ENCODE data around the gene GORASP2. TPM values are rescaled to one million over a fixed set of nuclear protein-coding genes. Genes with fewer than 3 reads are reported as not detected.
A peak's percentile ranks its signal among the peaks of the same experiment; 100 is the strongest.

Gene GORASP2
- total and polyA plus RNA-seq, 2 donors from 2014 or later = 40.4 to 70.4 TPM

DNA sequence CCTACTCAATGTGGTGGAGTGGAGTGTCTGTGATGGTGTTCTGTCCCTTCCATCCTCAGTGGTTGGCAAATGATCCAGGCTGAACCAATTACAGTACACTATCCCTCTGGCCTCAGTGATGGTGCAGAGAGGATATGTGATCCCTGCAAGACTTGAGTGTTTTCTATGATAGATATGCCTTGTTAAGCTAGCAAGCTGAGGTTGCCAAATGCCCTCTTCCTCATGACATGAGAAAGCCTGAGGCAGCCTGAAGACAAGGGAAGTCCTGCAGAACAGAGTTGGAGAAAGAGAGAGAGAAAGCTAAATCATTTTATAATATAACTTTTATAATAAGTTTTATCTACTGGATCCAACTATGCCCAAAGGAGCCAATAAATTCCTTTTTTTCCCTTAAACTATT lies 41.6 kb upstream of the GORASP2 start:
- FAIRE-seq = no peak

DNA sequence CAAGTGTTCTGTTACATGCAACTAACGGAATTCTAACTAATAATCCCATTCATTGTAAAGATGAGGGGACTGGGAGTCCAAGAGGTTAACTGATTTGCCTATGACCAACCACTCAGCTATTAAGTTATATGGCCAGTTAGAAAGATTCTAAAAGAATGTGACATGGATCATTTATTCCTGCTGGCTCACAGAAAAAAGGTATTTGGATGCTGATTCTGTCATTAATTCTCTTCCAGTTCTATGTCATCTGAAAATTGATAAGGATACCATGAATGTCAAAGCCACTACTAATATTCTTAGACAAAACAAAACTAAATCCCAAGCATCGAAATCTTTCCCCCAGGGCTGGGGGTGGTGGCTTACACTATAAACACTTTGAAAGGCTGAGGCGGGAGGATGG lies 41.2 kb upstream of the GORASP2 start:
- no peak for DNase-seq
- intact Hi-C loops (cut with DNase I) = no loop called here
- FAIRE-seq = no peak

More for the DNA sequence above, 41.6 kb upstream of the GORASP2 start:
- Histone ChIP-seq H3K36me3 (ENCODE audit: control insufficient read depth in 2 of 3, insufficient read depth in 3 of 3, low read length in 3 of 3) (no peaks in the 10 kb centered on the region), H3K9ac (ENCODE audit: low read length in 3 of 3) (no peak overlapping the region), H3K4me3 (ENCODE audit: low read length in 3 of 3) (no peak overlapping the region), H3K9me3 (ENCODE audit: control insufficient read depth in 2 of 3, insufficient read depth in 1 of 3, low read length in 3 of 3) (no peaks in the 10 kb centered on the region), H3K27ac (ENCODE audit: low read depth in 2 of 2, low read length in 2 of 2) (no peak overlapping the region), H3K27me3 (ENCODE audit: control insufficient read depth, insufficient read depth, low read length) (no peaks in the 10 kb centered on the region), H3K4me1 (ENCODE audit: control insufficient read depth in 2 of 3, insufficient read depth in 2 of 3, low read depth in 1 of 3, low read length in 3 of 3) (no peaks in the 10 kb centered on the region)
- no peak for DNase-seq
- TF ChIP-seq, protein P1, sequence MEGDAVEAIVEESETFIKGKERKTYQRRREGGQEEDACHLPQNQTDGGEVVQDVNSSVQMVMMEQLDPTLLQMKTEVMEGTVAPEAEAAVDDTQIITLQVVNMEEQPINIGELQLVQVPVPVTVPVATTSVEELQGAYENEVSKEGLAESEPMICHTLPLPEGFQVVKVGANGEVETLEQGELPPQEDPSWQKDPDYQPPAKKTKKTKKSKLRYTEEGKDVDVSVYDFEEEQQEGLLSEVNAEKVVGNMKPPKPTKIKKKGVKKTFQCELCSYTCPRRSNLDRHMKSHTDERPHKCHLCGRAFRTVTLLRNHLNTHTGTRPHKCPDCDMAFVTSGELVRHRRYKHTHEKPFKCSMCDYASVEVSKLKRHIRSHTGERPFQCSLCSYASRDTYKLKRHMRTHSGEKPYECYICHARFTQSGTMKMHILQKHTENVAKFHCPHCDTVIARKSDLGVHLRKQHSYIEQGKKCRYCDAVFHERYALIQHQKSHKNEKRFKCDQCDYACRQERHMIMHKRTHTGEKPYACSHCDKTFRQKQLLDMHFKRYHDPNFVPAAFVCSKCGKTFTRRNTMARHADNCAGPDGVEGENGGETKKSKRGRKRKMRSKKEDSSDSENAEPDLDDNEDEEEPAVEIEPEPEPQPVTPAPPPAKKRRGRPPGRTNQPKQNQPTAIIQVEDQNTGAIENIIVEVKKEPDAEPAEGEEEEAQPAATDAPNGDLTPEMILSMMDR (IDR thresholded peaks at IDR 0.05; ENCODE audit: borderline replicate concordance, extremely low read depth, insufficient read depth) = no peak
- intact Hi-C loops (cut with DNase I) = no loop called here

DNA sequence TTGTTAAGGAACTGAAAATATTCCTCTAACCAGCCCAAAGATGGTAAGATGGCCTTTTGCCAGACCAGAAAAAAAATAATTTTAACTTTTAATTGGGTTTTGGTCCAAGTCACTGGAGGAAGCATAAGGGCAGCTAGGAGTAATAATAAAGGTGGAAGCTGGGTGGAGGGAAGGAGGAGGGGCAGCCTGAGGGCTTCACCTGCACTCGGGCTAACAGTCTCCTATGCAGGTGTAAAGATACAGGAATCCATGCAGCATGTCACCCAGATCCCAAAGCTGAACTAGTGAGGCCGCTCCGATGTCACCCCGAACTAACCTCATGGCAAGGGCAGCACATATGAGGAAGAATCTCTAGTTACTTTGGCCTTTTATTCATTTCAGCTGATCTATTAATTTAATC lies 37.2 kb upstream of the GORASP2 start:
- H3K36me3 ChIP-seq (ENCODE audit: control insufficient read depth in 2 of 3, insufficient read depth in 3 of 3, low read length in 3 of 3) = no peaks in the 10 kb centered on the region
- no peak overlapping the region for H3K4me3 ChIP-seq (ENCODE audit: low read length in 3 of 3)
- TF ChIP-seq, protein P1 (IDR thresholded peaks at IDR 0.05; ENCODE audit: borderline replicate concordance, extremely low read depth, insufficient read depth) = no peak
- H3K9ac ChIP-seq (ENCODE audit: low read length in 3 of 3) = no peak overlapping the region
- no peaks in the 10 kb centered on the region for H3K27me3 ChIP-seq (ENCODE audit: control insufficient read depth, insufficient read depth, low read length)
- no peak overlapping the region for H3K27ac ChIP-seq (ENCODE audit: low read depth in 2 of 2, low read length in 2 of 2)
- DNase-seq (no peak), FAIRE-seq (no peak)
- intact Hi-C loops (cut with DNase I) = no loop called here
- H3K4me1 ChIP-seq (ENCODE audit: control insufficient read depth in 2 of 3, insufficient read depth in 2 of 3, low read depth in 1 of 3, low read length in 3 of 3) = no peaks in the 10 kb centered on the region
- H3K9me3 ChIP-seq (ENCODE audit: control insufficient read depth in 2 of 3, insufficient read depth in 1 of 3, low read length in 3 of 3) = no peaks in the 10 kb centered on the region

More for the DNA sequence above, 41.2 kb upstream of the GORASP2 start:
- H3K27me3 ChIP-seq (ENCODE audit: control insufficient read depth, insufficient read depth, low read length) = no peaks in the 10 kb centered on the region
- H3K4me1 ChIP-seq (ENCODE audit: control insufficient read depth in 2 of 3, insufficient read depth in 2 of 3, low read depth in 1 of 3, low read length in 3 of 3) = no peaks in the 10 kb centered on the region
- no peaks in the 10 kb centered on the region for H3K36me3 ChIP-seq (ENCODE audit: control insufficient read depth in 2 of 3, insufficient read depth in 3 of 3, low read length in 3 of 3)
- no peak overlapping the region for H3K27ac ChIP-seq (ENCODE audit: low read depth in 2 of 2, low read length in 2 of 2)
- TF ChIP-seq, protein P1 (IDR thresholded peaks at IDR 0.05; ENCODE audit: borderline replicate concordance, extremely low read depth, insufficient read depth) = no peak
- no peak overlapping the region for H3K4me3 ChIP-seq (ENCODE audit: low read length in 3 of 3)
- no peaks in the 10 kb centered on the region for H3K9me3 ChIP-seq (ENCODE audit: control insufficient read depth in 2 of 3, insufficient read depth in 1 of 3, low read length in 3 of 3)
- H3K9ac ChIP-seq (ENCODE audit: low read length in 3 of 3) = no peak overlapping the region

DNA sequence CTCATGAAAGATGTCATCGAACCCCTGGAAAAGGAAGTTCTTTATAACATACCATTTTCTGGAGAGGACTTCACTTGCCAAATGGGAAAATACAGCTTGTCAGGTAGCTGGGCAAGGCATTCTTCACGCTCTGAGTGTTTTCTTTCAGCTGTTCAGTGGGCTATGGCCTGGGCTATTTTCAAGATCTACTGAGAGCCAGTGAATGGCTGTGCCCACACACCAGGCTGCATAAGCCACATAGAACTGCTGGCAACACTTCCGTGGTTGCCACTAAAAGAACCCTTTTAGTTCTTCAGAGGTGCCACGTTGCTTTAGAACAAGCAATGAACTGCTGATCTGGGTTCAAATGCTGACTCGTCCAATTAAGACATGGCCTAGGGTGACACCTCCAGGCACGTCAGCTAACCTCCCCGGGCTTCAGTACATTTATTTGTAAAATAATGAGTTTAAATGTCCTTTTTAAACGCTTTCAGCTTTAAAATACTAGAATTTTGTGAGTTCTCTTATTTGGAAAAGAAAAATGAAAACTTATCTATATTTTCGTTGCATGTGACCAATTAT lies 36.6 kb upstream of the GORASP2 start:
- Histone ChIP-seq H3K36me3 (ENCODE audit: control insufficient read depth in 2 of 3, insufficient read depth in 3 of 3, low read length in 3 of 3) (no peaks in the 10 kb centered on the region), H3K27me3 (ENCODE audit: control insufficient read depth, insufficient read depth, low read length) (no peaks in the 10 kb centered on the region), H3K9ac (ENCODE audit: low read length in 3 of 3) (no peak overlapping the region), H3K4me1 (ENCODE audit: control insufficient read depth in 2 of 3, insufficient read depth in 2 of 3, low read depth in 1 of 3, low read length in 3 of 3) (no peaks in the 10 kb centered on the region), H3K4me3 (ENCODE audit: low read length in 3 of 3) (no peak overlapping the region), H3K9me3 (ENCODE audit: control insufficient read depth in 2 of 3, insufficient read depth in 1 of 3, low read length in 3 of 3) (no peaks in the 10 kb centered on the region), H3K27ac (ENCODE audit: low read depth in 2 of 2, low read length in 2 of 2) (no peak overlapping the region)
- DNase-seq (peak in 2 of 5 donors; percentile 19 to 21), FAIRE-seq (no peak)
- TF ChIP-seq, protein P1 (IDR thresholded peaks at IDR 0.05; ENCODE audit: borderline replicate concordance, extremely low read depth, insufficient read depth) = no peak
- intact Hi-C loops (cut with DNase I) = no loop called here

All from kidney (tissue), 14 donors.